Measurements from ENCODE around the gene LINGO4.

The LINGO4 gene

GRCh38 chr1:151814426-151814825 is 9.2 kb upstream of the LINGO4 start:
- DNase-seq (ENCODE audit: low read depth) = no peak

- DNase-seq (ENCODE audit: low read depth) = no peak
Measured at GRCh38 chr1:151813271-151813977, 8.2 kb upstream of the LINGO4 start.

DNA sequence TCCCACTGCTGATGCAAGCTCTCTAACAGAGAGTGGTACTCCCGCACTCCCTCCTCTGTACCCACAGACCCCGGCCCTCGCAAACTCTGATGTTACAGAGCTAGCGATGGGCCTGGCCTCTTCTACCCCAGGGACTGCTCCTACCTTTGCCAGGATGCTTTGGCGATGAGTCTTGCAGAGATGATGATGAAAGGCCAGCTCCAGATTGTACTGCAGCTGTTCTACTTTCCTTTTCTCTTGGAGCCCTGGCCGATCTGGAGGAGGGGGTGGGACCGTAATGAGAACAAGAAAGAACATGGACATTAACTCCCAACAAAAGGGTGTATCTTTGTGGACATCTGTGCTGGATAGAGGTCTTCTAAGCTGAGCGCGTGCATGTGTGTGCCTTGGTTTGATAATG is 6.0 kb upstream of the LINGO4 start:
- no peak for DNase-seq (ENCODE audit: low read depth)

DNA sequence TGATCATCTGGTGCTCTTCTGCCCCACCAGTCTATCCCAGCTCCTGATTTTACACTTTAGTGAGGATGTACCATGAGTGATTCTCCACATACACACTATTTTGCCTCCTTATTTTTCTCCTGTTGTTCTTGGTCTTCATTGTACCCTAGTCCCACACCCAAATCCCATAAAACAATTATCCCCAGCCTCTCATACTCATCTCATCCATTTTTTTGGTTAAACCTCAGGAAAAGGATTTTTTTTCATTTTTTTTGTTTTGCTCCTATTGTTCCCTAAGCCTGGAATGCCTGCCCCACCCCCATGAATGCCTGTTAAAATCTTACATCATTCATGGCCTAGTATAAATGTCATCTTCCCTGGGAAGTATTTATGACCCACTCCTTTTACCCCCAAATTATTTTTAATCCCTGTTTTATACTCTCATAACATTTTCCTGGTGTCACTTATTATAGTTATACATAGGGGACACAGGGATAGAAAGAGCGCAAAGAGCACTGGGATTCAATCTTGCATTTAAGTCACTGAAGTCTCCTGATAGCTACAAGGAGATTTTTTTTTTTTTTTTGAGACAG is 4.9 kb upstream of the LINGO4 start:
- DNase-seq (ENCODE audit: low read depth) = no peak

DNA sequence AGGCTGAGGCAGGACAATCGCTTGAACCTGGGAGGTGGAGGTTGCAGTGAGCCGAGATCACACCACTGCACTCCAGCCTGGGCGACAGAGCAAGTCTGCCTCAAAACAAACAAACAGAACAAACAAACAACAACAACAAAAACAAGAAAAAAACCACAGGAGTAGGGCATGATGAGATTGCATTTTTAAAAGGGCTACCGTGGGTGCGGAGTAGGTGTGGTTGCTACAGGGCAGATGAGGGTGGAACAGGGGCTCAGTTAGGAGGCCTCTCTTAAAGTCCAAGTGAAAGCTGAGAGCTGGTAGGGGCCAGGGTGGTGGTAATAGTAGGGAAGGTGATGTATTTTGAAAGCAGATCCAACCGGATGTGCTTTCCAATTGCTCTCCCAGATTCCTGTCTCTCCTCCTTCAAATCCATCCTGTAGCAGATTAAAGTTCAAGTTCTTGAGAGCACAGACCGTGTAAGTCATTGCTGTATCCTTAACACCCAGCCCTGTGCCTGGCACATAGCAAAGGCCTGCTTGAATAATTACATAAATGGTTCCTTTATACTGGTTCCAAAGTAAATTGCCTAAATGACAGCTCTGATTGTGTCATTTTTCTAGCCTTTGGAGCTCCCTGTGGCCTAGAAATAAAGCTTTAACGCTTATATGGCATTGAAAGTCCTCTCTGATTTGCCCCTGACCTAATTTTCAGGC is 4.2 kb upstream of the LINGO4 start:
- no peak for DNase-seq (ENCODE audit: low read depth)

GRCh38 chr1:151807766-151808165 is 2.5 kb upstream of the LINGO4 start:
- no peak for DNase-seq (ENCODE audit: low read depth)

DNA sequence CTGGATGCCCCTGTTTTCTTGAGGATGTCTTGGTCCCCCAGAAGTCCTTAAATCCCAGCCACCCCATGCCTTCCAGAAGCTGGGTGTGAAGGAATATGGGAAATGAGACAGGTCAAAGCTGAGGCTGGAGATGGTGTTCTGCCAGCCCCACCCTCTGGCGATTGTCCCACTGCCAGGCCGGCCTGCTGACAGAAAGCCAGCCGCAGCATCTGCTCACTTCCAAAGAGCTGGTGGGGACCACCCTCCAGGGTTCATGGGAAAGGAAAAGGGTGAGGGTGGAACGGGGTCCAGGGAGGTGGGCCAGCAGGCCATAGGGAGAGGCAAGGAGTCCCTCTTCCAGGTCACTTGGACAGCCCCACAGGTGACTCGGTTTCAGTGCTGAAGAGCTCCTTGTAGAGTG is 1.9 kb upstream of the LINGO4 start:
- DNase-seq (ENCODE audit: low read depth) = no peak

GRCh38 chr1:151806170-151806569 is 951 bp upstream of the LINGO4 start:
- no peak for DNase-seq (ENCODE audit: low read depth)

DNA sequence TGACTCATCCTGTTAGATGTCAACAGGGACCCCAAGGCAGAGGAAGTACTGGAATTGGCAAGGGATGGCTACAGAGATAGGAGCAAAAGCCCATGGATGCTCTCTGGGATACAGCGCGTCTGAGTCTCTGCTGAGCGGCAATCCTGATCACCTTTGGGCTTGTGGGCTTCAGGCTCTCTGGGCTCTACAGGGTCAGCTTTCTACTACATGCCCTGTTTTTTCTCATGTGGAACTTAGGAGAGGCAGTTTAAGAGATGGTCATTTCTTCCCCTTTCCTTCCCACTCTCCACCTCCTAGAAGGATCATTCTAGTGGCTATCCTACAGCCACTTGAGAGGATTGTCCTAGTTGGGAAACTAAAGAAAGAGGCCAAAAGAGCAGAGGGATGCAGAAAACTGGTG is 1.3 kb downstream of the LINGO4 start:
- DNase-seq (ENCODE audit: low read depth) = no peak

- no peak for DNase-seq (ENCODE audit: low read depth)
Measured at GRCh38 chr1:151803164-151803563, 2.1 kb downstream of the LINGO4 start.

- no peak for DNase-seq (ENCODE audit: low read depth)
Measured at GRCh38 chr1:151802372-151802771, 2.8 kb downstream of the LINGO4 start.

GRCh38 chr1:151801846-151802245 is 3.4 kb downstream of the LINGO4 start:
- DNase-seq (ENCODE audit: low read depth) = no peak

DNA sequence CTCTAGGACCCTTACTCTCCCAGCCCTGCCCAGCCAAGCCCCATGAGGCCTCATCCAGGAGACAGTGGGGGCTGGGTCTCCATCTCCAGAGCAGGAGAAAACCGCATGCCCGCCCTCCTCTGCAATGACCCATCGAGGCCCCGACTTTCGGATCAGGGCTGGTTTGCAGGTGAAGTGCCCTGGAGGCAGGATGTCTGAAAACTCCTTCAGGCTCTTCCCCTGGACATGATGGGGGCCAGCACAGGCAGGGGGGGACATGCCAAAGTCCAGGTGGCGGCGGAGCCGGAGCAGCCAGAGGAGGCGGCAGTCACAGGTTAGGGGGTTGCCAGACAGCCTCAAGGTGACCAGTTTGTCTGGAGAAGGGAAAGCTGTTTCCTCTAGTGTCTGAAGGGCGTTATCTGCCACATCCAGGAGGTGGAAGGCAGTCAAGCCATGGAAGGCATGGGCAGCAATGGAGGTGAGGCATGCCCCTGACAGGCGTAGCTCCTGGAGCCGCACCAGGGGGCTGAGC is 3.9 kb downstream of the LINGO4 start:
- no peak for DNase-seq (ENCODE audit: low read depth)

DNA sequence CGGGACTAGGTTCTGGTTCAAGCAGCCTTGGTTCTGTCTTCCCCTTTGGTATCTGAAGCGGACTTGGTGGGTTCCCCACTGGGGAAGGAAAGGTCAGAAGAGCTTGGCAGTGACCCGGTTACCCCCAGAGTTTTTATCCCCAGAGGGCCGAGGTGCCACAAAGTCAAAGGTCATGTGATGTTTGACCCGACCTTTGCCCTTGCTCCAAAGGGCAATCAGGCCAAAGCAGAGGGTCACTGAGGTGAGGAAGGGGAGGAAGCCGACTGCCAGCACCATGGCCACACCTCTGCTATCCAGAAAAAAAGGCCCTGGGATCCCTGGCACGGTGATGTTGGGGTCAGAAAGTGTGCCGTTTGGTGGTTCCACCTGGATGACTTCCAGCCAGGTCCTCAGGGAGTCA is 4.4 kb downstream of the LINGO4 start:
- no peak for DNase-seq (ENCODE audit: low read depth)

GRCh38 chr1:151799179-151800022 is 5.8 kb downstream of the LINGO4 start:
- DNase-seq (ENCODE audit: low read depth) = no peak

DNA sequence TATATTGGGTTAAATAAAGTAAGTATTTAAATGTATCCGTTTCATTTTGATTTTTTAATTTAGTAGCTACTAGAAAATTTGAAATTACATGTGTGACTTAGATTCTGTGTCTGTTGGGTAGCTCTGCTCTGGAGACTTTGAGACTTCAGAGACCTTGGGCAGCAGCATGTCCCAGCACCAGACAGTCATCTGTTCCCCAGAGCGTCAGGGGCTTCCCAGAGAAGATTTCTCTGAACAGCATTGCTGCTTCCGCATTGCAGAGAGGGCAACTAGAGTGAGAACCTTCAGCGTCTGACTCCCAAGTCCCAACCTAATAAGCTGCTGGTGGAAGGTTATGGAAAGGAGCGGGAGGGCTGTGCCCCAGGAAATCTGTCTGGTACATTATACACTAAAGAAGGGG is 6.6 kb downstream of the LINGO4 start:
- no peak for DNase-seq (ENCODE audit: low read depth)

DNA sequence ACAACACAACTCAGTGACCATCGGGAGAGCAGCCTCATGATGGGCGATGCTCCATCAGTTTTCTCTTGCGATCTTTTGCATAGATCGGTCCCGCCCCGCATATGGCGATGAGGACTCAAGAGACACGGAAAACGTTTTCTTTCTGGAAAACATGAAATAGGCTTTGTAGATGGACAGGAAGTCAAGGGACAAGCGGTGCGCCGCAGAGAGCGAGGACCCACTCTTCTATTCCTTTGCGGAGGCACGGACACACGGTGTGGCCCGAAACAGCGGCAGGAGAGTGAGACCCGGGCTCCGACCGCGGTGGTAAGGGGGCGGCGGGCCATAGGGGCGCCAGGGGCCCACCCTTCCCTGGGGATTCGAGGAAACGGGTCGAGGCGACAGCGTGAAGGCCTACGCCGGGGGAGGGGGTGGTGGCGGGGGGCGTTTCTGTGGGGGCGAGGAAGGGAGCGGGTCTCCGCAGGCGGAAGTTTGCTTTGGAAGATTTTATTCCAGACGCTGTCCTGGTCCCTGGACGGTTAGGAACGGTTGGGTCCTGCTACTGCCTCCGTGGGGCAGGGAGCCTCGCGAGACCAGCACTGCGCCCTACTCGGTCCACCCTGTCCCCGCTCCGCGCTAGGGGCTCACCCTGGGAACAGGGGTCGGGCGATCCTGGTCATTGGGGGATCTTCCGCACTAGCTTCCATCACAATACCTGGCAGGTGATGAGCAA is 14.1 kb downstream of the LINGO4 start:
- no peak for DNase-seq (ENCODE audit: low read depth)

DNA sequence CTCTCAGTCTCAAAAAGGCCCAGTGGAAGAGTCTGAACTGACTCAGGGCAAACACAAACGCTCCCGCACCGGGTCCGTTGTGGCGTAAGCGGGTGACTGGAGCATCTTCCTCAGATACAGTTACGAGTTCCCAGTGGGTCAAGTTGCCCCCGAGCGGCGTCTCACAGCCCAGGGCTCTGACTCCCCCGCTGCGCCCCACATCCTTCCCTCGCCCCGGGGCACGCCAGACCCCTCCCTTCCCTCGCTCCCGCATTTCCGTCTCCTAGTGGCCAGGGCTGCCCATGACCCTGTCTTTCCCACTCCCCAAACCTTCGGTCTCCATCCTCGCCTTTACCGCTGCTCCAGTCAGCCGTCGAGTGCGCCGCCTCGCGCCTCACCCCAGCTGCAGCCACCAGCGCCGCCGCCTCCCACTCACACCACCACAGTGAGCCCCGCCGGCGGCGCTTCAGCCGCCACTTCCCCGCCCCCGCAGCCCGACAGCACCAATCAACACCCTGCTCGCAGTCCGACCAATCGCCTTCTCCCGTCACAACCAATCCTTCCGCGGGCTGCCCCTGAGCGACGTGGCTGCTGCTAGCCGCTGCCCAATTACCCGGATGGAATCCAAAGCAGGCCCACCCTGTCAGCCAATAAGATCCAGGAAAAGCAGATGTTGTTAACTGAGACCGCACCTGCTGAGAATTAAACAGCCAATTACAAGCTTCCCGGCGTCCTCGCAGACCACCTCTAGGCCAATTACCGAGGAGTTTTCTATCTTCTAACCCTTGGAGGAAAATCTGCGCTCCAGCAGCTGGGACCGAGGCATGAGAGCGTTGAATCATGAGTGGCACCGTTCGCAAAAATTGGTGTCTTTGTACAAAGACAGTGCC is 14.9 kb downstream of the LINGO4 start, which contains the start of gene TDRKH:
Gene TDRKH, minus strand, starts transcription at position 430 of the 869 bp plus-strand sequence. CDS start 7,478 bp downstream, outside the sequence.
- DNase-seq (ENCODE audit: low read depth) = peak; percentile 98

GRCh38 chr1:151787689-151788088 is 17.5 kb downstream of the LINGO4 start:
- DNase-seq (ENCODE audit: low read depth) = no peak

DNA sequence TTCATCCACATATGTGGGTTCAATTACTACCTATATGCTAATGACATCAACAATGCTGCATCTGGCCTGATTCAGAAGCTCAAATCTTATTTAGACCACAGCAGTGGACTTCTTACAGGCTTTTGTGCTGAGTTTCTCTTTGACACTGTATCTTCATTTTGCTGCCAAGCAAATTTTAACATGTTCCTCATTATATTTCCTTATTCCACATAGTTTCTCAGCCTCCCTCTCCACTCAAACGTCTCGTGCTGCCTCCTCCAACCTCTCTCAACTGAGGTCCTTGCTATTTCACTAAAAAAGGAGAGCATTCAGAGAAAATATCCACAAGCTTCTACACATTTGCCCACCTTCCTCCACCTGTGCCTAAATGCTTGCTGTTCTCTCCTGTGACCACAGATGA is 21.4 kb downstream of the LINGO4 start:
- no peak for DNase-seq (ENCODE audit: low read depth)

DNA sequence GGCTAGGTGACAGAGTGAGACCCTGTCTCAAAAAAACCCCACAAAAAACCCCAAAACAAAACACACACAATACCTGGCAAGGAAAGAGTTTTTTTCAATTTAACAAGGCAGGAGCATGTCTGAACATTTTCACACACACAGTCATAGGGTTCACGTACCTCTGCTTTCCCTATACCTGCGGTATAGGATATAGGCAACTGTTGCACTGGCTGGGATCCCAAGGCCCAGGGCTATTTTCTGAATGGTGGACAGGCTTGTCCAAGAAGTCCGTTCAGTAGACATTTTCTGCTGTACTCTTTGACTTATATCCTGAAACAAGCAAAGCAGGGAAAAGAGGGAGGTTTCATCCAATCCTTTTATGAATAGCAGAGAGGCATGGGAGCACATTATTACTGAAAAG is 22.5 kb downstream of the LINGO4 start:
- DNase-seq (ENCODE audit: low read depth) = no peak

Data from stimulated activated CD8-positive, alpha-beta memory T cell treated with anti-CD3 and anti-CD28 coated beads, Interleukin-4, amount 100 ng/mL, for 24 hours (primary cell).